Fibroblast of mammary gland (primary cell): ENCODE measurements around the gene ANKRD33.

Experiments used
- DNase-seq: peaks from one replicate; pipeline ENCODE4 v3.0.0-alpha.2; 2010; ENCODE audit warnings: low read depth
- H3K4me3 ChIP-seq: 2 replicates; pipeline ENCODE4 v1.5.1; 2011; ENCODE audit warnings: low read depth, mild to moderate bottlenecking, low read length, moderate library complexity; ENCODE audit not compliant: control insufficient read depth
- CTCF ChIP-seq: conservative IDR thresholded peaks from 2 replicates; pipeline ENCODE4 v1.5.1; 2011; ENCODE audit warnings: low read depth, low read length, inconsistent platforms; ENCODE audit not compliant: control insufficient read depth, insufficient read depth

ANKRD33 gene

GRCh38 chr12:51911788-51912711 is 24.1 kb downstream of the ANKRD33 start:
- H3K4me3 ChIP-seq, result no peak overlapping the region
- DNase-seq, result no peak
- no peak for TF ChIP-seq CTCF

- TF ChIP-seq CTCF, result no peak
- no peak overlapping the region for H3K4me3 ChIP-seq
- DNase-seq, result no peak
Observed at GRCh38 chr12:51913071-51914033, 25.4 kb downstream of the ANKRD33 start.

- TF ChIP-seq CTCF, result no peak
- no peak overlapping the region for H3K4me3 ChIP-seq
- DNase-seq, result no peak
Observed at GRCh38 chr12:51914034-51914923, 26.4 kb downstream of the ANKRD33 start.

- TF ChIP-seq CTCF, result no peak
- no peak overlapping the region for H3K4me3 ChIP-seq
- no peak for DNase-seq
Observed at GRCh38 chr12:51915003-51915625, 27.2 kb downstream of the ANKRD33 start.

GRCh38 chr12:51915951-51916350 is 28.0 kb downstream of the ANKRD33 start:
- no peak for TF ChIP-seq CTCF
- no peak overlapping the region for H3K4me3 ChIP-seq
- DNase-seq, result no peak

GRCh38 chr12:51917041-51917590 is 29.2 kb downstream of the ANKRD33 start:
- TF ChIP-seq CTCF, result no peak
- H3K4me3 ChIP-seq, result no peak overlapping the region
- DNase-seq, result no peak
